Transverse colon (tissue), 4 donors: ENCODE data around the gene IL10RA. TPM values are rescaled to one million over a fixed set of nuclear protein-coding genes. Genes with fewer than 3 reads are reported as not detected.

Experiments used
- DNase-seq: peaks from one replicate; pipeline ENCODE4 v3.0.0-alpha.2; 2019
- H3K27ac ChIP-seq, 4 donors: fragments of 200-600 bp; sonication (generic); 2 replicates each; pipeline ENCODE4 v1.5.1; 2016 to 2018; ENCODE audit warnings: inconsistent platforms in 4 of 4
- H3K27me3 ChIP-seq: fragments of 200-600 bp; sonication (generic); 2 replicates; pipeline ENCODE4 v1.5.1; 2017; ENCODE audit warnings: inconsistent platforms
- H3K36me3 ChIP-seq, 4 donors: fragments of 200-600 bp; sonication (generic); 2 replicates each; pipeline ENCODE4 v1.5.1; 2017 to 2019; ENCODE audit warnings: inconsistent platforms in 4 of 4
- H3K4me1 ChIP-seq, 4 donors: fragments of 200-600 bp; sonication (generic); 2 replicates each; pipeline ENCODE4 v1.5.1; 2017 to 2020; ENCODE audit warnings: inconsistent platforms in 4 of 4
- H3K4me3 ChIP-seq, 4 donors: fragments of 200-600 bp; sonication (generic); 1 replicate in 1 of 4; 2 replicates in 3 of 4; pipeline versions ENCODE4 v1.5.1 to v1.6.1; 2017 to 2019; ENCODE audit warnings: inconsistent platforms in 4 of 4
- H3K9me3 ChIP-seq, 2 donors: fragments of 200-600 bp; sonication (generic); 2 replicates each; pipeline ENCODE4 v1.5.1; 2017 to 2019; ENCODE audit warnings: inconsistent platforms in 2 of 2
- CTCF ChIP-seq, 5 experiments: fragments of 200-600 bp in 3 of 5; fragments of 450-650 bp in 2 of 5; sonication (generic) in 3 of 5; IDR thresholded peaks; 1 replicate in 2 of 5; 2 replicates in 3 of 5; pipeline ENCODE4 v1.5.1; 2016 to 2017; ENCODE audit warnings: antibody characterized with exemption in 5 of 5, inconsistent platforms in 3 of 5, mild to moderate bottlenecking in 2 of 5, moderate library complexity in 1 of 5
- EP300 ChIP-seq: sonication (generic); formaldehyde crosslinking; IDR thresholded peaks from one replicate; pipeline ENCODE4 v1.6.1; 2017; ENCODE audit warnings: antibody characterized with exemption, low read depth
- POLR2A ChIP-seq: fragments of 450-650 bp; IDR thresholded peaks from one replicate; pipeline ENCODE4 v1.6.1; 2016; ENCODE audit warnings: antibody characterized with exemption, mild to moderate bottlenecking, moderate library complexity
- POLR2AphosphoS5 ChIP-seq, 3 donors: sonication (generic); formaldehyde crosslinking; IDR thresholded peaks; one replicate each; pipeline ENCODE4 v1.6.1; 2016; ENCODE audit warnings: antibody characterized with exemption in 3 of 3
- WGBS, 2 donors: methylation state at CpG; one replicate each; pipeline ENCODE4 v1.1.5; 2018; ENCODE audit warnings: low coverage in 1 of 2; 5-methylcytosine and 5-hydroxymethylcytosine counted together
- in situ Hi-C, 4 donors: fragments of 200-750 bp; cut with MboI; loops; one replicate each; pipeline versions ENCODE4 v1.15.0 to v1.15.1; 2017; ENCODE audit warnings: low sequenced_read_pairs in 3 of 4, low pct_ligation_motif_present in 1 of 4, low pct_unique_long_range_greater_than_20kb in 1 of 4
- intact Hi-C: fragments of 100-400 bp; cut with DNase I; formaldehyde crosslinking; loops from one replicate; pipeline ENCODE4 v1.15.1; 2023; ENCODE audit warnings: low total_unique reads
- total RNA-seq, 4 donors: library from RNA; depleted of rRNA; stranded (reverse); fragments of >200 nt; gene quantifications; one replicate each; pipeline ENCODE4 v1.1.0, GENCODE V29; 2016

The IL10RA gene
- total RNA-seq, 4 donors from 2014 or later, result 2.8 to 25.4 (median 18.4) TPM

- Histone ChIP-seq H3K9me3 (peaks cover 3 to 5% of the 10 kb centered on the region in 2 donors), H3K4me3 (no peak overlapping the region), H3K27me3 (peaks cover 14% of the 10 kb centered on the region), H3K4me1 (peaks cover 0 to 12% (median 0%) of the 10 kb centered on the region in 4 donors), H3K36me3 (no peaks in the 10 kb centered on the region), H3K27ac (no peak overlapping the region)
- no peak for TF ChIP-seq EP300
- intact Hi-C loops (no loop called here), in situ Hi-C loops (no loop called here)
- WGBS, 2 donors, result 69% methylated on average over 4 of the region's 4 CpGs; no CpG with 5 or more reads in 1 of the 2 donors
- no peak for DNase-seq
These were observed 29.9 kb downstream of the IL10RA start for GRCh38 chr11:118016104-118016503.

- DNase-seq, result no peak
- Histone ChIP-seq H3K9me3 (peaks cover 4 to 8% of the 10 kb centered on the region in 2 donors), H3K27me3 (peaks cover 14% of the 10 kb centered on the region), H3K36me3 (no peaks in the 10 kb centered on the region), H3K27ac (no peak overlapping the region), H3K4me3 (no peak overlapping the region), H3K4me1 (peaks cover 0 to 6% (median 0%) of the 10 kb centered on the region in 4 donors)
- in situ Hi-C loops, result no loop called here
- 87 to 92% methylated on average over 3 of the region's 3 CpGs for WGBS, 2 donors
- intact Hi-C loops, result no loop called here
- TF ChIP-seq POLR2AphosphoS5 (IDR thresholded peaks at IDR 0.05), result no peak
- no peak for TF ChIP-seq POLR2A
These were observed 30.9 kb downstream of the IL10RA start for GRCh38 chr11:118017111-118017510.

GRCh38 chr11:118017631-118018315 lies 31.6 kb downstream of the IL10RA start:
- peaks cover 14% of the 10 kb centered on the region for H3K27me3 ChIP-seq
- no peak overlapping the region for H3K4me3 ChIP-seq
- intact Hi-C loops, result no loop called here
- peaks cover 4 to 8% of the 10 kb centered on the region in 2 donors for H3K9me3 ChIP-seq
- WGBS, 2 donors, result 42 to 69% methylated on average over 2 to 4 of the region's 4 CpGs
- peaks cover 0 to 6% (median 0%) of the 10 kb centered on the region in 4 donors for H3K4me1 ChIP-seq
- in situ Hi-C loops, result no loop called here
- DNase-seq, result no peak
- no peaks in the 10 kb centered on the region for H3K36me3 ChIP-seq
- H3K27ac ChIP-seq, result no peak overlapping the region
- TF ChIP-seq POLR2A (no peak), CTCF (IDR thresholded peaks at IDR 0.05) (no peak), POLR2AphosphoS5 (IDR thresholded peaks at IDR 0.05) (no peak), EP300 (no peak)

- no peak for DNase-seq
- H3K4me3 ChIP-seq, result no peak overlapping the region
- 72 to 91% methylated on average over 2 of the region's 2 CpGs for WGBS, 2 donors
- peaks cover 14% of the 10 kb centered on the region for H3K27me3 ChIP-seq
- no peaks in the 10 kb centered on the region for H3K36me3 ChIP-seq
- peaks cover 4 to 8% of the 10 kb centered on the region in 2 donors for H3K9me3 ChIP-seq
- H3K27ac ChIP-seq, result no peak overlapping the region
- in situ Hi-C loops, result no loop called here
- peaks cover 0 to 6% (median 0%) of the 10 kb centered on the region in 4 donors for H3K4me1 ChIP-seq
- no peak for TF ChIP-seq POLR2A
- no peak for TF ChIP-seq CTCF (IDR thresholded peaks at IDR 0.05)
- no peak for TF ChIP-seq EP300
- TF ChIP-seq POLR2AphosphoS5 (IDR thresholded peaks at IDR 0.05), result no peak
- intact Hi-C loops, result no loop called here
These were observed 32.2 kb downstream of the IL10RA start for GRCh38 chr11:118018401-118018800.

- peaks cover 14% of the 10 kb centered on the region for H3K27me3 ChIP-seq
- peaks cover 4 to 8% of the 10 kb centered on the region in 2 donors for H3K9me3 ChIP-seq
- in situ Hi-C loops, result no loop called here
- 95 to 100% methylated on average over 1 of the region's 1 CpG for WGBS, 2 donors
- no peaks in the 10 kb centered on the region for H3K36me3 ChIP-seq
- DNase-seq, result no peak
- TF ChIP-seq EP300, result no peak
- TF ChIP-seq CTCF (IDR thresholded peaks at IDR 0.05), result no peak
- no peak for TF ChIP-seq POLR2AphosphoS5 (IDR thresholded peaks at IDR 0.05)
- no peak for TF ChIP-seq POLR2A
- no peak overlapping the region for H3K27ac ChIP-seq
- peaks cover 0 to 2% (median 0%) of the 10 kb centered on the region in 4 donors for H3K4me1 ChIP-seq
- H3K4me3 ChIP-seq, result no peak overlapping the region
- intact Hi-C loops, result no loop called here
These were observed 35.0 kb downstream of the IL10RA start for GRCh38 chr11:118021146-118021545.
